Stimulated activated CD8-positive, alpha-beta memory T cell treated with anti-CD3 and anti-CD28 coated beads, Interleukin-4, amount 100 ng/mL, for 4 hours (primary cell): ENCODE results near the gene MMS22L.

Source experiments
- DNase-seq, 2 donors: peaks; one replicate each; pipeline ENCODE4 v3.0.0-alpha.2; 2020; ENCODE audit warnings: low read depth in 2 of 2, low spot score in 1 of 2

Gene MMS22L

GRCh38 chr6:97150932-97151331, 132.1 kb downstream of the MMS22L start:
- no peak for DNase-seq

DNA sequence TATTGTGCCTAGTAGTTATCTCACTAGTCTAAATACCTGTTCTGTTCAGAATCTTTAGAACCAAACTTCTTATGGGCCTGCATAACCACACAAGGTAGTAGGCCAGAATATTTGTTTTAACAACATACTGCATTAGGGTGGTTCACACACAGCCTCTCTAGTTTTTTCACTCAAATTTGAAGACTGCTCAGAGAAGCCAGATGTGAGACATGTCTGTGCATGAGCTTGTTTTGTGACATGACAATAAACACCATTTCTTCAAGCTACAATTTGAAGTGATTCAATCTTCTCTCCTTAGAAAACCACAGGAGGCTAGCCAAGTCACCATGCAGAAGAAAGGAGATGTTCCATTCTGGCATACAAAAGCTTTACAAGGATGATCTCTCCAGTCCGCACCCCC, 135.6 kb downstream of the MMS22L start:
- DNase-seq = no peak

GRCh38 chr6:97145691-97146090, 137.3 kb downstream of the MMS22L start:
- no peak for DNase-seq

- DNase-seq = no peak
These were observed 141.3 kb downstream of the MMS22L start for GRCh38 chr6:97141756-97142155.

DNA sequence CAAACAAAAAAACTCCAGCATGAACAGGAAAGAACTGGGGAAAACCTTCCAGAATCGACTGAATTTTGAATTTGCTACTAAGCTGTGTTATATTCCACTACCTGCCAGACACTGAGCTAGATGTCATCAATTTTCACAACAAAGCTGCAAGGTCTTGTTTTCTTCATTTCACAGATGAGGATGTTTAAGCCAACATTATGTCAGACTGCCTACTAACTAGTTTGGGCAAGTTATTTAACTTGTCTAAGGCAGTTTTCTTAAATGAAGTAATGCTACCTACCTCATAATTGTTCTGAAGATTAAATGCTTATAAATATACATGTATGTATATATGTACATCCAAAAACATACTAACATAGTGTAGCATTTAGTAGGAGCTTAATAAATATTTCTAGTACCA, 144.4 kb downstream of the MMS22L start:
- DNase-seq = no peak

DNA sequence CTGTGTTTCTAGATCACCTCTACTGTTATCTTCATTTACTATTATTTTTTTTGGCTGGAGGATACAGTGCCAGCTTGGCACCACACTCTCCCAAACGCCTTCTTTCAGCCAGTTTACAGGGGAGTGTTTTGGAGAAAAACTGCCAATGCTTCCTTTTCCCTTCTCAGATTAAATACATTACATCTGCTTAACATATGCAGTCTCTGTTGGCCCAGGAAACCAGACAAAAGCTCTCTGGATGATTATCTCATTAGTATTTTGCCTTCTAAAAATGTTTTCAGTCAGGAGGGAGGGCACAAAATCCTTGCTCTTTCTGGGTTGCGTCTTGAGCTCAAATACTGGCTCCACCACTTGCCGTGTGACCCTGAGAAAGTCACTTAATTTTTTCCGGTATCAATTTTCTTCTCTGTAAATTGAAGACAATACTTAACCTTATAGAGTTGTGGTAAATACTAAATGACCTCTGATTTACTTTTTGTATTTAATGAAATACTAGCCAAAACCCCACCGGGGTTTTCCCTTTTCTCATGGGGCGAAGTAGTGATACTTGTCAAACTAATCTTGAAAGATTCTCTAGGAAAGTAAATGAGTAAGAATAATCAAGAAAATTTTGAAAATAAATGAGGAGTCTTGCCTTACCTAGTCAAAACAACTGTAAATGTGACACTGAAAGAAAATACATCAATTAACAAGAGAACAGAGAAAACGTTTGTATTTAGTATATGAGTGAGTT, 146.2 kb downstream of the MMS22L start:
- no peak for DNase-seq

DNA sequence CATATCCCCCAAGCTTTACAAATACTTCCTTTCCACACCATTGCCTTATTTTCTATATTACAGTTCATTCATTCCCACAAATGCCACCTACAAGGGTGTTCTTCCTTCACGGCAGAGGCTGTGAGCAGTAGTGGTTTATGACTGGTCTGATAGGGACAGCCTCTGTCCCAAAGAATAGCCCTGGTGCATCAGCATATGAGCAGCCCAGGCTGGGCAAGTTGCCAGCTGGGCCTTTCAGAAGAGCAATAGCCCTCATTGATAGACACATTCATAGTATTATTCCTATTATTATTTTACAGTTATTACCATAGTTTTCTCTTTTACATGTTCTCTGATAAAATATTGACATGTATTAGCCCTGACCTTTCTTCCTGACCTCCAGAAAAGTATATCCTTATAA, 149.9 kb downstream of the MMS22L start:
- no peak for DNase-seq

DNA sequence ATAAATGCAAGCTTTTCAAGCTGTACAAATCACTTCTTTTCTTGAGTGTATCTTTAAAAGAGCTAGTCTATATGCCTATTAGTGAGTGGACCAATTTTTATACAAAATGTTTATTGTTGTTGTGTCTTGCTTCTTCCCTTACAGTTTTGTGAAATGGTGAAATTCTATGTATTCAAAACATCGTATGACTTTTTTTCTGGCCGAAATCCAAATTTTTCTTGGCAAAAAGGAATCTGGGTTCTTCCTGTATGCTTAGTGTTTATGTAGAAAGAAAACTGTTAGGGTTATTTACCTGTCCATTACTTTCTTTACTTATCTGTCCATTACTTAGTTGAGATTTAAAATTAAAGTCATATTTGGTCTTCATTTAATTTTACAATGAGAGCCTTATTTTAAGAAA, 153.9 kb downstream of the MMS22L start:
- no peak for DNase-seq

- no peak for DNase-seq
These were observed 154.5 kb downstream of the MMS22L start for GRCh38 chr6:97128507-97128906.

DNA sequence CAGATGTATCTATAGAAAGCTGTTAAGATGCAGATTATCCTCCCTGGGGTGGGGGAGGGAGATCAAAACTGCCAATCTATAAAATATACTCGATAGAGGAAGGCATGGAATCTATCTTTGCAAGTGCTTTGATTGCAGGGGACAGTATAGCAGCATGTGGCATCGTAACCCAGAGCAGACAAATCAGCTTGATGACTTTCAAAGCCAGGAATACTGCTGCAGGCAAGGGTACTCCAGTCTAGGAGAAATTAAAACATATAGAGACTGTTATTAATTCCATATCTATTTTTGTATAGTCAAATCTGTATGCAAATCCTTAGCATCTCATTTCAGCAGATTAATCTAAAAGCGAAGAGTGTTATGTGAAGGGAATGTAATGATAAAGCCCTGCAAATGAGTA, 159.4 kb downstream of the MMS22L start:
- no peak for DNase-seq

GRCh38 chr6:97123112-97123511, 159.9 kb downstream of the MMS22L start:
- DNase-seq = no peak

- no peak for DNase-seq
These were observed 162.5 kb downstream of the MMS22L start for GRCh38 chr6:97120511-97120910.

GRCh38 chr6:97114645-97115044, 168.4 kb downstream of the MMS22L start:
- no peak for DNase-seq

DNA sequence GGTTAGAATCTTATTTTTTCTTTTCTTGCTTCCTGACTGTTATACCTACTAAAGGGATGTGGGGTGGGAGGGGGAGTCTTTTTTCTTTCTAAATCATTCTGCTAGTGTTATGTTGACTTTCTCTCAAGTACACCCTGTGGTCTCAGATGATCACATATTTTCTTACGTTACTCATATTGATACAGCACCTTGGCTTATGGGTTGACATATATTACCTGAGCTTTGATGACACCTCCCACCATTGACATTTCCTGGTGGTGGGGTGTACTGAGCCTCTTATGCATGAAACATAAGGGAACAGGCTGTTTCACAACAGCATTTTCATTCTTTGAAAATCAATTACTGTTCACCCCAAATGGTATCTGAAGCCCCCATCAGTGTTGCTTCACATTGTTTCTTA, 169.8 kb downstream of the MMS22L start:
- DNase-seq = no peak

DNA sequence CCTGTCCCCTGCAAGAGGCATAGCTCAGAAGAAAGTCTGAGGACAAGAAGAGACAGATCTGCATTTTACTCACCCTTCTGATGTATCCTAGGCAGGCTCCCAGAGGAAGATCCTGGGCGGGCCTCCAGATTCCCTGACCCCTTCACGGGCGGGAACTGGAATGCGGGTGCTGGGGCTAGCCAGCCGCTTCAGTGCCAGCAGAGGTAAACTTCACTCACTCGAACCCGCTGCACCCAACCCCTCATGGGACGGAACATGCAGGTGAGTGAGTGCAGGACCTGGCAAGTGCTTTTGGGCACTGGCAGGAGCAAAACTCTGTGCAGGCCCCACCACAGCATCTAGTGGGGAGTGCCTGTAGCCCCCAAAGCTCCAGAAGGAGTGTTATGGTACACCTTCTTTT, 171.8 kb downstream of the MMS22L start:
- no peak for DNase-seq

GRCh38 chr6:97110626-97111025, 172.4 kb downstream of the MMS22L start:
- no peak for DNase-seq

DNA sequence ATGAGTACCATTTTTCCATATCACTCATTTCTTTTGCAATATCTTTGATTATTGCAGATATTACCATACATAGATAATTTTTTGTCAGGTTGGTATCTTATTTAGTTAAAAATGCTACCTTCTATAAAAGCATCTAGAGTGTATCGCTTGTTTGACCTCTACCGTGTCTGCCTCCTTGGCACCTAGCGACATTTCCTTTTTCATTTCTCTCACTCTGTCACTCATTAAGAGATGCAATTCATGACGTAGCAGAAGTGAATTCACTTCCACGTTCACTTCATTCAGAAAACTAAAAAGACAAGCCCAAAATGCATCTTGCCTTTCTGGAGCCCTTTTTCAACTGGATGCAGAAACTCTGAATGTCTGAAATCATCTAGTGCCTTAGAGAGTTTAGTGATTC, 172.9 kb downstream of the MMS22L start:
- no peak for DNase-seq

DNA sequence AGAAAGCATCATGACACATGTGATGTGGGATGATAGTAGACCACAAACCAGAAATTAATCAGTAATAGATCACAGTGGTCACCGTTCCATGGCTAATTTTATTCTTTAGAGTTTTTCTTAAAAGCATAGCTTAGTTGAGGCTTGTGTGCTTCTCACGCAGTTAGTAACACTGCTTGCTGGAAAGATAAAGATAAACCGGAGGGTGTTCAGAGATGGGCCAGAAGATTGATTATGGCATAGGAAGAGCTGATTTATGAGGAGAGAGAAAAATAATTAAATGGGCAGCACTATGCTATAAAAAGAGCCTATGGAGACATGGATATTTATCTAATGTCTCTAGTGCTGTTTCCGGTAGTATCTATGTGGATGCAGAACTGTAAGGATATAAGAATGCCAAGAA, 173.6 kb downstream of the MMS22L start:
- DNase-seq = no peak

GRCh38 chr6:97102145-97102790, 180.7 kb downstream of the MMS22L start:
- DNase-seq = no peak

GRCh38 chr6:97100696-97101095, 182.3 kb downstream of the MMS22L start:
- no peak for DNase-seq

- DNase-seq = no peak
These were observed 185.7 kb downstream of the MMS22L start for GRCh38 chr6:97097068-97098047.

DNA sequence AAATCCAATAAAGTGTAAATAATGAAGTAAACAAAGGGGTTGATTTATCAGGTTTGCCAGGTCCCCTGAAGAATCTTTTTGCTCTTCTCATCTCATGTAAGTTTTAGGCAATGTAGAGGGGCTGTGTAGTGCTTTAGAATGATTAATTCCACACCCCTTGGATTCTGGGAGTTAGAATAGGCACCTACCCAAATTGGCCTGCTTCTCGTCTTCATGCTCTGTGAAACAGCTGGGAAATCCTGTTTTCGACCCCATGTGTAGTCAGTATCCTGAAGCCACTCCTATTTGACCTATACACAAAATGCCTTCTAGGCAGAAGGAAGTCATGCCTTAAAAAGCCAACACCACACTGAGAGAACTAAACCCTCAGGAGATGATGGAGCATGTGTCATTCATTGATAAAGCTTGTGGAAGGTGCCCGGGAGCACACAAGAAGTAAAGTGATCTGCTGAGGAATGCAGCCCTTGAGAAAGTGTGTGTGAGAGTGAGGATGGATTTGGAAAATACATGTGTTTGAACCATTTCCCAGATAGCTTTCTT, 187.6 kb downstream of the MMS22L start:
- DNase-seq = no peak
